Caki2 (cell line): Measurements from ENCODE around the gene VMO1. TPM values are rescaled to one million over a fixed set of nuclear protein-coding genes. Genes with fewer than 3 reads are reported as not detected.
A peak's percentile ranks its signal among the peaks of the same experiment; 100 is the strongest.

ENCODE experiments used
- DNase-seq: peaks from one replicate; pipeline ENCODE4 v3.0.0-alpha.2; 2015; ENCODE audit warnings: low read depth
- in situ Hi-C: cut with HindIII; loops from 2 replicates; pipeline ENCODE4 v1.10.0; 2016; ENCODE audit warnings: low sequenced_read_pairs, low pct_unique_long_range_greater_than_20kb, mixed read lengths
- total RNA-seq: library from RNA; depleted of rRNA; stranded (reverse); fragments of >200 nt; shearing (Covaris generic); gene quantifications from 2 replicates; pipeline ENCODE4 v1.2.3, GENCODE V29; 2014; ENCODE audit warnings: low replicate concordance

VMO1 gene
- total RNA-seq, 1 experiment from 2014 or later = not detected

DNA sequence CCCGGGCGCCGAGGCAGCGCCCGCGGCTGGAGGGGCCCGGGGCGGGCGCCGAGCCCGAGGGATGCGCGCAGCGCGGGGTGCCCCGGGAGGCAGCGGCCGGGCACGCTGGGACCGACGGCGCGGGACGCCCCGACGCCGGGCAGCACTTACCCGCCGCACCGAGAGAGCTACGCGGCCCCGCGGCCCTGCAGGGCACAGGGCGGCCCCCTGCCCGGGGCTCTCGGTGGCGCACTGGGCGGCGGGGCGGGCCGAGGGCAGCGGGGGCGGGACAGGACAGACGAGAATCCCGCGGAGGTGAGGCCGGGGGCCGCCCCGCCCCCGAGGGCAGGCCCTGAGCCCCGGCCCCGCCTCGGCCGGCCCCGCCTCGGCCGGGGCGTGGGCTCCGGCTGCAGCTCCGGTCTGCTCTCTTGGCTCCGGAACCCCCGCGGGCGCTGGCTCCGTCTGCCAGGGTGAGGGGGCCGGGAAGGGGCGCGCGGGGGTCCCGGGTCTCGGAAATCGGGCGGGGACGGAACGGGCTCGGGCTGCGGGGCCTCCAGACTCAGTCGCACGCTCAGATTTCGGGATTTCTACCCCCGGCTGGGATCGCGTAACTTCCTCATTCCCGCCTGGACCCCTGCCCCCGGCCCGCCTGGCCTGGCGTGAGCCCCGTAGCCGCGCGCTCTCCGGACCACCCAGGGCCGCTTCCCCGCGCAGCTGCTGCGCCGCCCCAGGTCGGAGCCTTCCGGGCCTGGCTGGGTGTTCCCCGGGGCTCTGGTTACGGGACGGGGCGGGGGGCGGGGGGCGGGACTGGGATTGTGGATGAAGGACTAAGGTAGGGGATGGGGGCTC, 20.8 kb upstream of the VMO1 start, which contains the start of gene PLD2:
PLD2 (plus strand) TSS at position 376 of the 828 bp plus-strand sequence. CDS start 621 bp downstream, outside the sequence.
- peak; percentile 49 for DNase-seq
- in situ Hi-C loops = no loop called here

DNA sequence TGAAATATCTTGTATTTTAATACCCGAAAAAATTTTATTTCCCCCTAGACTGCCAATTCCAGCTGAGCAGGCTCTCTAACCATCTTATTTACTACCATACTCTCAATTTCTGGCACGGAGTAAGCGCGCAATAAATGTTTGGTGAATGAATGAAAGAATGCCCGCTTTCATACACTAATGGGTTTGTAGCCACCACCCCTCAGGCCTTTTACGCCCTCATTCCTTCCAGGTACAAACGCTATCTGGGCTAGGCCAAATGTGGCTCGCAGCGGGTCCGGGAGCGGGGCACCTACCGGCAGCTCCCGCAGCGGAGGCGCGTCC, 20.3 kb upstream of the VMO1 start:
- in situ Hi-C loops = no loop called here
- no peak for DNase-seq

DNA sequence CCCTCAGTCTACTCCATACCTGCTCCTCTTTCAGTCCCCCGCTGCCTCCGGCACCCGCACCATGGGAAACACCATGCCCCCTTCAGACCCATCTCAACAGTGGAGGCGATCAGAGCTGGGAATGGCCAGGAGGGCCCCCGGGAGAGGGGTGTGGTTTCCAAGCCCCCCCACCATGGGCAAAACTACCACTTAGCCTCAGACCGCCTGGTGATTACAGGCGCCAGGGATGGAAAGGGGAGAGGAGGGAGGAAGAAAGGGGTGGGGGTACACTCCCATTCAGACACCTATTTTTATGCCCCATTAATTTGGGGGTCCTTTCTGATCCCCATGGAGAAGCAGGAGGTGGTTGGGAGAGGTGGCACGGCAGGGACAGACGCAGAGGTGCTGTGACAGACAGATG, 16.1 kb upstream of the VMO1 start, which contains the start of gene C17orf114:
C17orf114 (minus strand) TSS at position 101 of the 400 bp plus-strand sequence.
- in situ Hi-C loops = no loop called here
- no peak for DNase-seq

DNA sequence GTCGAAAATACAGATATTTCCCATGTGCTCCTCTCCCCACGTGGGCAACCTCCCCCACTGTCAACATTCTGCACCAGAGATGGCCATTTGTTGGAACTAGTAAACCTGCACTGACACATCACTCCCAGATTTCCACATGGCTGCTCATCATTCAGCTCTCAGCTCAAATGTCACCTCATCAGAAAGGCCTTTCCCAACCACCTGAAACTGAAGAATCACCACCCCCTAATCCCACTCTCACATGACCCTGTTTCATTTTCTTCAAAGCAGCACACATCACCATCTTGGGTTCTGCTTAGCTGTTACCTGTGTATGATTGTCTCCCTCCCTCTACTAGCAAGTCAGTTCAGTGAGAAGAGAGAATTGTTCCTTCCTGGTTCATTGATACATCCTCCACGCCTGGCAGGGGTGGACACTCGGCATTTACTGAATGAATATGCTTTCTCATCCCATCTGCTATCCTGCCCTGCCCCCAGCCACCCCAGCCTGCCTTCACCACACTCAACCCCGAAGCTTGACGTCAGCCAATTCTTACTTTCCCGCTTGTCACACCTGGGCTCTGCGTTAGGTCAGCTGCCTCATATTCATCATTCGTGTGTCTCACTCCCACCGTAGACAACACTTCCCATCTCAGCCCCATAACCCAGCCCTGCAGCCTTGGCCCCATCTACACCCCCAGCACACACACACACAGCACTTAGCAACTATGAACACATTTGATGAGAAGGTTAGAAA, 14.5 kb upstream of the VMO1 start:
- peak; percentile 37 for DNase-seq
- in situ Hi-C loops = no loop called here

DNA sequence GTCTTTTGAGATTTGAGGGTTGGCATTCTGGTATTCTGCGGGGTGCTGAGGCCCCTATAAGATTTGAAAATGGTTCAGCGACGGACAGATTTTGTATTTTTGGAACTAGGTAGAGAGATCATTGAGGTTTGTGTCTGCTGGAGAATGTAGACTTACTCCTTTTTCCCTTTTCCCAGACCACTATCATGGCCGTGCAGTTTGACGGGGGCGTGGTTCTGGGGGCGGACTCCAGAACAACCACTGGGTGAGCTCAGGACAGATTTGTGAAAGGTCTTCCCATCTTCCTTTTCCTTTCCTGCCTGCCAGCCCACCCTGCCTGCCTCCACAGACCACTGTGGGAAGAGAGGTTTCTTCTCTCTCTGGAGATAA, 10.4 kb upstream of the VMO1 start:
- peak; percentile 30 for DNase-seq
- in situ Hi-C loops = no loop called here

DNA sequence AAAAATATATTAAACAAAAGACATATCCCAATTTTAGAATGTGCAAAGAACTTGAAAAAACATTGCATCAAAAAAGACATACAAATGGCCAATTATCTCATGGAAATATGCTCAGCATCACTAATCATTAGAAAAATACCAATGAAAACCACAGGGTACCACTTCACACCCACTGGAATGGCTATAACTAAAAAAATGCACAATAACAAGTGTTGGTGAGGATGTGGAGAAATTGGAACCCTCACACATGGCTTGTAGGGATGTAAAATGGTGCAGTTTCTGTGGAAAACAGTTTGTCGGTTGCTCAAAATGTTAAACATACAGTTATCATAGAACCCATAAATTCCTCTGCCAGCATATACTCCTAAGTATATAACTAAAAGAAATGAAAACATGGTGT, 9.0 kb upstream of the VMO1 start:
- DNase-seq = no peak
- in situ Hi-C loops = no loop called here

DNA sequence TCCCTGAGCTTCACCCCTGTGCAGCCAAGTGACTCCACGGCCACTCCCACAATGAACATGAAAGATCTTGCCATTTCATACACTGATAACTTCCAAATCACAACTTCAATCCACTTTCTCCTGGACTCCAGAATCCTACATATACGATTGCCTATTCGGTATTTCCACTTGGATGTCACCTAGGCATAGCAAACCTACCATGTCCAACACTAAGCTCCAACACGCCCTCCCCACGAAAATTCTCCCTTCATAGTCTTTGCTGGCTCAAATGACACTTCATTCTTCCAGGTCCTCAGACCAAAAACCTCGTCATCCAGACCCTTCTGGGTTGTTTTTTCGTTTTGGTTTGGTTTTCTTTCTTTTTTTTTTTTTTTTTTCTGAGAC, 4.5 kb upstream of the VMO1 start:
- in situ Hi-C loops = no loop called here
- no peak for DNase-seq

DNA sequence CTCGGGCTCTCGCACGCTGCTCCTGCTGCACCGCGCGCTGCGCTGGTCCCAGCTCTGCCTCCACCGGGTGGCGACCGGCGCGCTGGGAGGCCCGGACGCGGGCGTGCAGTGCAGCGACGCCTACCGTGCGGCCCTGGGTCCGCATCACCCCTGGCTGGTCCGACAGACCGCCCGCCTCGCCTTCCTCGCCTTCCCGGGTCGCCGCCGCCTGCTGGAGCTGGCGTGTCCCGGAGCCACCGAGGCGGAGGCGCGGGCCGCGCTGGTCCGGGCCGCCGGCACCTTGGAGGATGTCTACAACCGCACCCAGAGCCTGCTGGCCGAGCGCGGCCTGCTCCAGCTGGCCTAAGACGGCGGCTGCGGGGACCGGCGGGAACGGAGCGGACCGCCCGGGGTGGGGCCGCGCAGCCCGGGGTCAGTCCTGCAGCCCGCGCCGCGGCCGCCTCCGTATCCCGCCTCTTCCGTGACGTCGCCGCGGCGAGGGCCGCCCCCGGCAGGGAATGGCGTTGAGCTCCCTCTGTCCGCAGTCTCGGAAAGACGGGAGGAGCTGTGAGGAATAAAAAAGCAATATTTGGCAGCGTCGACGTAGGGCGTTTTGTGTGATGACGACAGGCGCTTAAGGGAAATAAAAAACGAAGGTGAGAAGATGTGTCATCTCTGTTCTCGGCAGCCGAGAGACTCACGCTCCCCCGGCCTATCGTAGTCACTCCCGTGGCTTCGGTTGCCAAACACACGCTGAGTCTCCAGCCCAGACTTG, 4.0 kb upstream of the VMO1 start:
- in situ Hi-C loops = no loop called here
- peak; percentile 90 for DNase-seq

DNA sequence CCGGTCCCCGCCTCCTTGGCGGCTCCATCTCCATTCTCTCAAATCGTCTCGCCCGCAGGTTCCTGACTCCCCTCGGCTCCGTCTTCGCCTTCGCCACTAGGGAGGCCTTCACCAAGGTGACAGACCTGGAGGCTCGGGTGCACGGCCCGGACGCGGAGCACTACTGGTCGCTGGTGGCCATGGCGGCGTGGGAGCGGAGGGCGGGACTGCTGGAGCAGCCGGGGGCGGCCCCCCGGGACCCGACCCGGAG, 3.5 kb upstream of the VMO1 start:
- in situ Hi-C loops = no loop called here
- no peak for DNase-seq

DNA sequence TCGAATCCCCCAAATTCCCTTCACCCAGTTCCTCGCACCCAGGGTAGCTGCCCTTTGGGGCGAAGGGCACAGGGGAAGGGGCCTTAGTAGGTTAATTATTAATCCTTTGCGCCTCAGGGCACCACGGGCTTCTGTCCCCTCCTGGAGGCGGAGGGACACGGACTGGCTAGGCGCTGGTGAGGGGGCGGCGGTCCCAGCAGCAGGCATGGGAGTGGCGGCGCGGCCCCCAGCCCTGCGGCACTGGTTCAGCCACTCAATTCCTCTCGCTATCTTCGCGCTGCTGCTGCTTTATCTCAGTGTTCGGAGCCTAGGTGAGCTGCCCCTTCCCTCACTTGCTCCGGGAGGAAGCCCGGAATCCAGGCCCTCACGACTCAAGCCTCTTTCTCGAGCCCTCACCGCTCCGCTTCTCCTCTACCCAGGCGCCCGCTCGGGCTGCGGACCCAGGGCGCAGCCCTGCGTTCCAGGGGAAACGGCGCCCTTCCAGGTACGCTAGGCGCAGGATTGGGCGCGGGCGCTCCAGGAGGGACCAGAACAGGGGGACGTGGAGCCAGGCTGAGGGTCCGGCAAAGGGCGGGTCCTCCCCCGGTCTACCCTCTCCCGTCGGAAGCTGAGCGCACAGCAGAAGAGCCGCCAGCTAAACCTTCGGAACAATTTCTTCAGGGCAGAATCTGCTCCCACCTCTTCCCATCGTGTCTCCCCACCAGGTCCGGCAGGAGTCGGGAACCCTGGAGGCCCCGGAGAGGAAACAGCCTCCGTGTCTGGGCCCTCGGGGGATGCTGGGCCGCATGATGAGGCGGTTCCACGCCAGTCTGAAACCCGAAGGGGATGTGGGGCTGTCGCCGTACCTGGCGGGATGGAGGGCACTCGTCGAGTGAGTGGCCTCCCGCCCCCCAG, 2.9 kb upstream of the VMO1 start, which contains the start of gene GLTPD2:
GLTPD2 (plus strand) TSS at position 158 of the 894 bp plus-strand sequence; CDS start at position 206, 48 bp downstream.
- in situ Hi-C loops = no loop called here
- no peak for DNase-seq

DNA sequence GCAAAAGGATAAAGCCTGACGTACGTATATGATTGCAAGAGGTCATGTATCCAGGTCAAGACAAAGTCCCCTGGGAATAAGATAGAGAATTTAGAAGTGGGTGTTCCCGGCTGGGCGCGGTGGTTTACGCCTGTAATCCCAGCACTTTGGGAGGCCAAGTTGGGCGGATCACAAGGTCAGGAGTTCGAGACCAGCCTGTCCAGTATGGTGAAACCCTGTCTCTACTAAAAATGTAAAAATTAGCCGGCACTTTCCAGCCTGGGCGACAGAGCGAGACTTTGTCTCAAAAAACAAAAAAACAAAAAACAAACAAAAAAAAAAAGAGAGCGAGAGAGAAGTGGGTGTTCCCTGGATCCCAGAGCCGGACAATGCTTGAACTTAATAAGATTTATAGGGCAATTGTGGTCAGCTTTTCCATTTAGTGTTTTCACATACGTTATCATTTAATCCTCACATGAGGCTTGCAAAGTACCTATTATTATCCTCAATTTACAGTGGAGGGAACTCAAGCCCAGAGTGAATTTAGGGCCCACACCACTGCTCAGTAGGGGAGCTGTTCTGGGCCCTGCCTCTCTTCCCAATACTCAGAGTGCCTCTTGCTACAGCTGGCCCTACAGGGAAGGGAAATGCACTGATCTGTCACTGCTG, 2.1 kb upstream of the VMO1 start:
- in situ Hi-C loops = no loop called here

DNA sequence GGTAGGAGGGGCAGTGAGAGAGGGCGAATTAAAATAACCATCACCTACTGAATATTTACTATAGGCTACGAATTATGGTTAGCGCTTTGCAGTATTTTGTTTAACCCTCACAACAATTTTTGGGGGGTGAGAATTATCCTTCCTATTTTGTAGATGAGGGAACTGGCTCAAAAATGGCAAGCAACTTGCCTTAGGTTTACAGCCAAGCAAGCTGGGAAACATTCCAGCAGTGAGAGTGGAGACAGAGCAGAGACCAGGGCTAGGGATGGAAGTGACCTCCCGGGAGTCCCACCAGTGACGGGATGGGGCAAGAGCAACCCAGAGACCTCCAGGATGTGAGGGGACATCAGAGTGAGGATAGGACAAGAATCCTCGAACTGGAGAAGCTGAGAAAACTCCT, 352 bp upstream of the VMO1 start:
- DNase-seq = no peak
- in situ Hi-C loops = no loop called here

More for the DNA sequence above, 2.1 kb upstream of the VMO1 start:
- DNase-seq = no peak

DNA sequence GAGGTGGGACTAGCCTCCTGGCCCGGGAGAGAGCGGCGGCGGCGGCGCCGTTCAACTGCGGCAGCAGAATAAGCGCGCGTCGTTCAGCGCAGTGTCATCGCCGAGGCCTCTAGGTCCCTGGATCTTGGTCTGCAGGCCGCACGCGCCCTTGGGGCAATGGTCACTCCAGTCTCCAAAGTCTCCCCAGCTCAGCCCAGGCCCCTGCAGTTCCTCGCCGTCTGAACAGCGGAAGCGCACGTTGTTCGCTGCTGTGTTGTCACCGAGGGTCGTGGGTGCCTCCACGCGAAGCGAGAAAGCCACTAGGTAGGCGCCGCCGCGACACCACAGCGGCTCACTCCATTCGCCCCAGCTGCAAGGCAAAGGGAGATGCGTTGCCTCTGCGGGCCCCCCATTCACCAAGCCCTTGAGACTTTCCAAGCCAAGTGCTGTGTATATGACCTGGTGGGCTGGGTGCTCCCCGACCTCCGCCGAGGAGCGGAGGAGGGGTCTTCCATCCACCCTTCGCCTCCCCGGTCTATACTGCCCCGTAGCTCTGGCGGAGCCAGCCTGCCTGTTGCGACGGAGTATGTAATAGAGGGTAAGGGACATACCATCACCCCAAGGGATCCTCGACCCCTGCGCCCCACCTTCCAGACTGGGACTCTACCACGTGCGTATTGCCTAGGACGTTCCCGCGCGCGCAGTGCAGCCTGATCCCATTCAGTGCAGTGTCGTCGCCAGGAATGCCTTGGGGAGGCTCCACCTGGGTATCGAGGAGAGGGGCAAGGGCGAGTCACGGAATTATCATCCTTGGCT, 656 bp downstream of the VMO1 start:
- in situ Hi-C loops = no loop called here
- no peak for DNase-seq

DNA sequence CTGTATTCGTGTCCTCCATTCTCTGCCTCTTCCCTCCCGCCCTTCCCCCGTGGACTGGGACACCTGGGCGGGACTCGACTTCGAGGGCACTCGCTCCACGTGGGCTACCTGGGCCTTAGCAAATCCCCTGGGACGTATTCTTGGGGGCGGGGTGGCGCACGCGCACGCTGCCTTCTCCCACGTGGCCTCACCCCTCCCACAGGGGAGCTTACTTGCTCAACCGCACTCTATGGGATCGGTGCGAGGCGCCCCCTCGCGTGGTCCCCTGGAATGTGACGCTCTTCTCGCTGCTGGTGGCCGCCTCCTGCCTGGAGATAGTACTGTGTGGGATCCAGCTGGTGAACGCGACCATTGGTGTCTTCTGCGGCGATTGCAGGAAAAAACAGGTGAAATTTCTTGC, 3.5 kb downstream of the VMO1 start:
- in situ Hi-C loops = no loop called here
- no peak for DNase-seq

DNA sequence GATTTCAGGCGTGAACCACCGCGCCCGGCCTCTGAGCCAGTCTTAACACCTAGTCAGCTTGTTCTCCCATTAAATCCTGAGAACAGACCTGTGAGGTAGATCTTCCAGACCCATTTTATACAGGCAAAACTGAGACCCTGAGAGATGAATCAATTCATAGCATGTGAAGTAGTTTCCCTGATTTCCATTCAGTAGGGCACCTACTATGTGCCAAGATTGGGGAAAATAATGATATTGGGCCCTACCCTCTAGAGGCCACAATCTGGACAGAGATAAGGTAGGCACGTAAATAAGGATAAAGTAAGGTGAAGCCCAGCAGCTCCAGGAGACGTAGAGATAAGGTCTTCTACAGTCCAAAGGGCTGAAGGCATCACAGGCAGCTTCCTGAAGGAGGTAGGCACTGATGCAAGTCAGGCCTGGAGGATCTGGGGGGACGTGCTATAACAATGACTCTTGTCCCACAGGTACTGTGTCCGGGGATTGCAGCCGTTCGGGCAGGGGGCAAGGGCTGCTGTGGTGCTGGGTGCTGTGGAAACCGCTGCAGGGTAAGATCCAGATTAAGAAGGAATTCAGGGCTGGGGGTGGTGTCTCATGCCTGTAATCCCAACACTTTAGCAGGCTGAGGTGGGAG, 5.7 kb downstream of the VMO1 start:
- in situ Hi-C loops = no loop called here
- DNase-seq = no peak

DNA sequence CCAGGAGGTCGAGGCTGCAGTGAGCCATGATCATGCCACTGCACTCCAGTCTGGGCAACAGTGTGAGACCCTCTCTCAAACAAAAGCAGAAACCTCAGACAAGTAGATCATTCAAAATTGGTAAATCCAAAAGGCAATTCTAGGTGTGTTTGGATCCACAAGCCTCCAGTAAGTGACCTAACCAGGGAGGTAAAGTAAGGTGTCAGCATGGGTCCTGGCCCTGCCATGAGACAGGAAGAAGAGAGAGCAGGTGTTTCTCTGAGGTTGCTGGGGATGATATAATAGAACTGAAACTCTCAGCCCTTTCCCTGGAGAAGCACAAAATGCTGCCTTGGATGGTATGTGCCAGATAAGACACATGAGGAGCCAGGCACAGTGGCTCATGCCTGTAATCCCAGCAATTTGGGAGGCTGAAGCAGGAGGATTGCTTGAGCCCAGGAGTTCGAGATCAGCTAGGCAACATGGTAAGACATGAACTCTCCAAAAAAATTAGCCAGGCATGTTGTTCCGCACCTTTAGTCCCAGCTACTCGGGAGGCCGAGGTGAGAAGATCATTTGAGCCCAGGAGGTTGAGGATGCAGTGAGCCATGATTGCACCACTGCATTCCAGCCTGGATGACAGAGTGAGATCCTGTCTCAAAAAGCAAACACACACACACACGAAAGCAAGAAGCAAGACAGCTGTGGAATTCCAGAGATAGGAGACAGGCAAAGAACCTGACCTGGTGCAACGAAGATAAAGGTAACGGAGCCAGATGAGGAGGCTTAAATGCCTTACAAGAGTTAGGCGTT, 8.0 kb downstream of the VMO1 start:
- DNase-seq = no peak
- in situ Hi-C loops = no loop called here
